A172 (cell line): ENCODE measurements around the gene MED22. TPM values are rescaled to one million over a fixed set of nuclear protein-coding genes. Genes with fewer than 3 reads are reported as not detected.
"Not testable (repeated sequence)": the region's sequence is repeated elsewhere in the genome, so short reads cannot be mapped to it uniquely, and the experiment has no call there.

Source experiments
- DNase-seq: peaks from one replicate; pipeline ENCODE4 v3.0.0-alpha.2; 2015; ENCODE audit warnings: low spot score
- total RNA-seq: library from RNA; depleted of rRNA; stranded (reverse); fragments of >200 nt; shearing (Covaris generic); gene quantifications from 2 replicates; pipeline ENCODE4 v1.2.3, GENCODE V29; 2014

MED22 gene
- total RNA-seq, 1 experiment from 2014 or later = 17.9 TPM

DNA sequence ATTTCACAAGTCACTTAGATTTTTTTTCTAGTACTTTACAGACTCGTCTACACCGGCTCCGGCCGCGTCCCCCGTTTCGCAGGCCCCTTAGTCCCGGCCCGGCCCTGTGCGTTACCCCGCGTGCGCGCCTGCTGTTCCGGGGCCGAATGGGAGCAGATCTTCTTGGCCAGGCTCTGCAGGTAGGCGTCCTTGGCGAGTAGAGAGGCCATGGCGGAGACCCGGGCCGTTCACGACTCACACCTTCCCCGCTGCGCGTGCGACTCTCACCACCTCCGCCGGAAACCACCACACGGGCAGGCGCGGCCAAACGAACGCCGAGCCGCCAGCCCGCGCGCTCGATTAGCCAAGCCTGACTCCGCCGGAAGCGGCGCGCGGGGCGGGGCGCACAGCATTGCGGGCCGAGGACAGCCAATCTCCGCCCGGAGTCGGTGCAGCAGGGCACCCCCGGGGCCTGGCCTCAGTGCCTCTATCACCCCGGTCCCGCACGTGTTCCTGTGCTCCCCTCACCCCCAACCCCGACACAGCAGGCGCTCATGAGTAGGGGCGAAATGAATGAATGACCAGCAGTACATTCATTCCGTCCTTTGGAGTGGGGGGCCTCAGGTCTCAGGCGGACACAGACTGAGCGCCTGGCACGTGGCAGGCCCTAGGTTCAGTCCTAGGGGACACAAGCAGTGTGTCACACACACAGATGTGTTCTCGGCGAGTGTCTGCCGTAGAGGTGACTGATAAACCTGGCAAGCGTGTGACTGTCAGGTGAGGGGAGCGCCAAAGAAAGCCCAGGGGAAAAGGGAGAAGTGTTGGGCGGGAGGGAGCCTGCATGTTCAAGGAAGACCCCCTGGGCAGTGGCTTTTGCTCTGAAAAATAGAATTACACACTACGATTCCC, 11.8 kb downstream of the MED22 start, which contains the start of gene SURF6:
Gene SURF6 (minus strand): TSS at position 265 of the 888 bp plus-strand sequence. CDS start 56 bp downstream, at position 209.
- DNase-seq = peak; percentile 80

GRCh38 chr9:133334888-133335287, 13.0 kb downstream of the MED22 start:
- DNase-seq = not testable (repeated sequence)

- no peak for DNase-seq
These were observed 13.8 kb downstream of the MED22 start for GRCh38 chr9:133334161-133334560.

DNA sequence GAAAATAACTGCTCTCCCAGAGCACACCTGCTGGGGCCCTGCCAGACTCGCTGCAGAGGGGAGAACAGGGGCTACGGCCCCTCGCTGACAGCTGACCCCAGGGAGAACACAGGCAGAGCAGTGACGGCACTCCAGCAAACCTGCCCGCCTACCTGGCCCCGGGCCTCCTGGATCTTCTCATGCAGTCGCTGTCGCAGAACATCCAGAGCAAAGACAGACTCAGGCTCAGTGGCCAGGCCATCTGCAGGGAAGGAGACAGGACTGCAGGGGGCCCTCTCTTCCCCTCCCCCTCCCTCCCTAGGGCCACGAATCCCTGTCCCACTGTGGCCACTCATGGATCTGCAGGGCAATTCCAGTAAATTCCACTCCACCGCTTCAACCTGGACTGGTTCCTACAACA, 14.4 kb downstream of the MED22 start:
- no peak for DNase-seq

- DNase-seq = no peak
These were observed 14.9 kb downstream of the MED22 start for GRCh38 chr9:133333011-133333410.

DNA sequence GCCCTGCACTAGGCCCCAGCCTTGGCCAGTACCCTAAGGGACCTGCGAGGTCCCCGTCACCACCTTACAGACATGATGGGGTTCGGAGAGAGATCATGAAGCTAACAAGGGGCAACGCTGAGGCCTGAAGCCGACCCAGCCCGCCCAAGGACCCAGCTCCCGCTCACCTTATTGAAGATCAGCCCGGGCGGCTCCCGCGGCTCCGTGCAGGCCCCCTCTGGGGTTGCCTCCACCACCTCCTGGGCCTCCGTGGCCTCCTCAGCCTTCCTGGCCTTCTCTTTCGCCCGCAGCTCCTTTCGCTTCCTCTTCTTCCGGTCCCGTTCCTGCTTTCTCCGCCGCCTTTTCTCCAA, 15.6 kb downstream of the MED22 start:
- no peak for DNase-seq

DNA sequence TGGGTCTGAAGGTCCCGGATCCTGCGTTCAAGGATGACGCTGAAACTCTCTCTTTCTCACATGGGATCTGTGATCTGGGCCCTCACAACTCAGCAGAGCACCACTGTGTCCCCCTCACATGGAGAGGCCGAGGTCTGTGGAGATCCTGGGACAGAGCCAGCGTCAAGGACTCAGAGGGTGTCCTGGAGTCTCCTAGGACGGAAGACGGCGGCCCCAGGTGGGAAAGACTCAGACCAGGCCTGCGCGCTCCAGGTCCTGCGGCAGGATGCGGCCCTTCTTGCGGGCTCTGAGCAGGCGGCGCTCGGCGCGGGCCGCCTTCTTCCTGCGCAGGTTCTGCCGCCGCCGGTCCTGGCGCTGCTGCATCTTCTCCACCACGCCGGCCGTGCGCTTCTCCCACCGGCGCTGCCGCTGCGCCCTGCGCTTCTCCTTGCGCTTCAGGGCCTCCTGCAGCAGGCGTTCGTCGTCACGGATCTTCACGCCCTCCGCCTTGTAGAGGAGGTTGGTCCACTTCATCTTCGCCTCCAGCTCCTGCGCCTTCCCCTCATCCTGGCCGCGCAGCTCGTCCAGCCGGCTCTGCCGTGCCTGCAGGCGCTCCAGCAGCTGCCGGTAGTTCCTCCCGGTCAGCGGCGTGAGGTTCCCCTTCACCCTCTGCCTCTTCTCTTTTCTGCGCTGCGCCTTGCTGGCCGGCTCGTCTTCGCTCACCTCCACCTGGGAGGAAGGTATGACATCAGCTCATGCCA, 16.1 kb downstream of the MED22 start:
- no peak for DNase-seq

- DNase-seq = no peak
These were observed 16.7 kb downstream of the MED22 start for GRCh38 chr9:133331221-133331620.

DNA sequence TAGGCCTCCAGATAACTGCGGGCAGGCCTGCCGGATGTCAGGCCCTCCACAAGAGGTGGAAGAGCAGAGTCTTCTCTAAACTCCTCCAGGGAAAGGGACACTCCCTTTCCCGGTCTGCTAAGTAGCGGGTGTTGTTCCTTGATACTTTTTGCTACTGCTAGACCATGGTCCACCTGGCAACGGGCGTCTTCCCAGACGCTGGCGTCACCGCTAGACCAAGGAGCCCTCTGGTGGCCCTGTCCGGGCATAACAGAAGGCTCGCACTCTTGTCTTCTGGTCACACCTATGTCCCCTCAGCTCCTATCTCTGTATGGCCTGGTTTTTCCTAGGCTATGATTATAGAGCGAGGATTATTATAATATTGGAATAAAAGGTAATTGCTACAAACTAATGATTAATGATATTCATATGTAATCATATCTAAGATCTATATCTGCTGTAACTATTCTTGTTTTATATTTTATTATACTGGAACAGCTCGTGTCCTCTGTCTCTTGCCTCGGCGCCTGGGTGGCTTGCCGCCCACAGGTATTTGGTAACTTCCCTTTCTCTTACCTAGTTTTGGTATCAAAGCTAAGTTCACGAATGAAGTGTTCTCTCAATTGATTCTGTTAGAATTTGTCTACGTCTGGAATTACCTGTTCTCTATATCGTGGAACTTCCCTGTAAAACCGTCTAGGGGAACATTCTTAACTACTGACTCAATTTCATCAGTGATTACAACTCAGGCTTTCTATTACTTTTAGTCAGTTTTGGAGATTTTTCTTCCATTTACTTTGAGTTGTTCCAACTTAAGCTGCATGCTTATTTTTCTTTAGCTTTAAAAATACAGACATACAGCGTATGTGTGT, 18.4 kb downstream of the MED22 start:
- DNase-seq = peak; percentile 38

DNA sequence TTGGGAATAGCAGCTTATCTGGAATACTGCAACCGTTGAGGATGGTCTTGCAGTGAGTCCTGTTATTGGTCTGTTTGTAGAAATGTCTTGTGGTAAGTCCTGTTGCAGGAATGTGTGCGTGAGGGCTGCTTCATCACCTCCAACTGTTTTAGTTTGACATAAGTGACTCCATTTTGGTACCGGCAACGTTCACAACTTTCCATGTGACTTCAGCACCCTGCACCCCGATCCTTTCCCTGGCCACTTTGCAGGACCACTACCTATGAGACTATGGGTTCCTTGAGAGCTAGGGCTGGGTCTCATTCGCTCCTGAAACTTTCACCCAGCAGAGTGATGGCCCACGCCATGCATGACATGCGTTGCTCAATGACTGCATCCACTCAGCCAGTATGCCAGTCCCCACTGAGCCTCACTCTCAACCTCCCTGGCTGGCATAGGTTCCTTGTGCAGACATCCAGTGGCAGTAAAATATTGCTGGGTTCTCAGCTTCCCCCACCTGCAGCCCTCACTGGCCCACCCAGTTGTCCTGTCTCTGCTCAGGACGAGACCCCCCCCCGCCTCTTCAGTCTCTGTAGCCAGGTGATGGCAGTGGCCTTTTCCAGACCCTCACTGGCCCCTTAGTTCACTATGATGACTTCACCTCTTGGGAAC, 20.0 kb downstream of the MED22 start:
- no peak for DNase-seq

DNA sequence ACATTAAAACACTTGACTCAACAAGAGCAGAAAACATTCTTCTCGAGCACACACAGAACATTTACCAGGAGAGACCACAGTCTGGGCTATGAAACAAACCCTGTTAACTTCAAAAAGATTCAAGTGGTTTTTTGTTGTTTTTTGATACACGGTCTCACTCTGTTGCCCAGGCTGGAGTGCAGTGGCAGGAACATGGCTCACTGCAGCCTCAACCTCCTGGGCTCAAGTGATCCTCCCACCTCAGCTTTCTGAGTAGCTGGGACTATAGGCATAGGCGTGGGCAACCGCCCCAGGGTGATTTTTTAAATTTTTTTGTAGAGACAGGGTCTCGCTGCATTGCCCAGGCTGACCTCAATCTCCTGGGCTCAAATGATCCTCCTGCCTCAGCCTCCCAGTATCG, 20.9 kb downstream of the MED22 start:
- DNase-seq = not testable (repeated sequence)

DNA sequence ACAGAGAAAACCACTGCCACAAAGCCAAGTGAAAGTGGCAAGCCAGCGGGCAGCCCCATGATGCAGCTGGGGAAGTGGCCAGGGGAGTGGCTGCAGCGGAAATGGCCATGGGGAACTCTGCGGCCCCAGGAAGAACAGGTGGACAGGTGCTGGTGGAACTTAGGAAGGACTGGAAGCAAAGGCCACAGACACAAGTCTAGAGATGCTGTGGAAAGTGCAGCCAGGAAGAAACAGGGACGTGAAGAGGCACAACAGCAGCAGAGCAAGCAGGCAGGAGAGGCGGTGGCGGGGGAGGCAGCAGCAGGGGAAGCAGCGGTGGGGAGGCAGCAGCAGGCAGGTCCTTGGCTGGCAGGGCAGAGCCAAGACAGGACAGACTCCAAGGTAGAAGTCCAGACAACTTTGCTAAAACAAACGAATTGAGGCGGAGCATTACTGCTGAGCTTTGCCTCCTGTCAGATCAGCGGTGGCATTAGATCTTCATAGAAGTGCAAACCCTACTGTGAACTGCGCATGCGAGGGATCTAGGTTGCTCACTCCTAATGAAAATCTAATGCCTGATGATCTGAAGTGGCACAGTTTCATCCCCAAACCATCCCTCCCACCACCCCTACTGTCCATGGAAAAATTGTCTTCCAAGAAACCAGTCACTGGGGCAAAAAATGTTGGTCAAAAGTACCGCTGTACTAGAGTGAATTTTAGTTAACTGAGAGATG, 23.8 kb downstream of the MED22 start:
- DNase-seq = no peak

- DNase-seq = no peak
These were observed 24.7 kb downstream of the MED22 start for GRCh38 chr9:133323211-133323610.

DNA sequence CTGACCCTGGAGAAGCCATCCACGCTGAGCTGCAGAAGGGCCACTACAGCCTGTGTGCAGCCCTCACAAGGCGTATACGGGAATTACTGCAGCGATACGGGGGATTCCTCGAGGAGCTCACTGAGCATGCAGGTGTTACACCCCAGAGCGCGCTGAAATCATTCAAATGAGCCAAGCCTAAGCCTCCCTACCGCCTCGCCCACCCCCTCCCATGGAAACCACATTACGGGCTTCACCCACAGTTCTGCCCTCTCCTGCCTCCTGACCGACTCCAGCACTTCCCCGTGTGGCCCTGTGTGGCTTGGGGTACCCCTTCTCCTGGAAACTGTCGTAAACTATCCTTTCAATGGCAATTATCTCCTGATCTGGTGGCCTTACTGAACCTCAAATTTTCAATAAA, 25.2 kb downstream of the MED22 start:
- no peak for DNase-seq

- no peak for DNase-seq
These were observed 26.5 kb downstream of the MED22 start for GRCh38 chr9:133321411-133321935.

DNA sequence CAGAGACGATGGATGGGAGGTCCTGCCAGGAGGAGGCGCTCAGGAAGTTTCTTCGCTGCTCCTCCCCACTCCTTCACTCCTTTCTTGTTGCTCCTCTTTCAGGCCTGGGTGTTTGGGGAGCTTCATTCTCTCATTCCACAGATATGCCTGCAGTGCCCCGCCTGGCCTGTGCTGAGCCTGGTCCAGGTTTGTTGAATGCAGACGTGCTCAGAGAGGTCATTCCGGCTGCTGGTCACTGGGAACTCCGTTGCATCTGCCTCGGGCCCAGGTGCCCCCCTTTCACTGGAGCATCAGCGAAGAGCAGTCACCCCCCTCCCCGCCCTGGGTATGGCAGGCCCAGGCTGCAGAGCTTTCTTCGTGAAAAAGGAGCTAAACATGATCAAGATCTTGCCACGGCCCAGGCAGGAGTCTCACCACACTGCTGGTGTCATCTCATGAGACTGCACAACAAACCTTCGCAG, 27.5 kb downstream of the MED22 start:
- DNase-seq = no peak

DNA sequence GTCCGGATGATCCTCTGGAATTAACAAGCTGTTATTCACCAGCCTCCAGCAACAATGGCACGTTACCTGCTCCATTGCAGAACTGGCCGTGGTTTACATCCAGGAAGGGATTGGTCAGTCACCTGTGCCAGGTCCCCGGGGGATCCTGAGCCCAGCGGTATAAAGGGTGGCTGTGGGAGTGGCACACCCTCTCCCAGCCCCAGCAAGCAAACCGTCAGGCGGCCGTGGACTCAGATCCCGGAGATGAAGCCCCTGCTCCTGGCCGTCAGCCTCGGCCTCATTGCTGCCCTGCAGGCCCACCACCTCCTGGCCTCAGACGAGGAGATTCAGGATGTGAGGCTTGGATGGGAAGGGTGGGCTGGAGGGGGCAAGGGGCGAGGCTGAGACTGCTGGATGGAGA, 30.4 kb downstream of the MED22 start:
- DNase-seq = not testable (repeated sequence)

- no peak for DNase-seq
These were observed 31.9 kb downstream of the MED22 start for GRCh38 chr9:133315997-133316396.

- no peak for DNase-seq
These were observed 38.3 kb downstream of the MED22 start for GRCh38 chr9:133309608-133310007.

DNA sequence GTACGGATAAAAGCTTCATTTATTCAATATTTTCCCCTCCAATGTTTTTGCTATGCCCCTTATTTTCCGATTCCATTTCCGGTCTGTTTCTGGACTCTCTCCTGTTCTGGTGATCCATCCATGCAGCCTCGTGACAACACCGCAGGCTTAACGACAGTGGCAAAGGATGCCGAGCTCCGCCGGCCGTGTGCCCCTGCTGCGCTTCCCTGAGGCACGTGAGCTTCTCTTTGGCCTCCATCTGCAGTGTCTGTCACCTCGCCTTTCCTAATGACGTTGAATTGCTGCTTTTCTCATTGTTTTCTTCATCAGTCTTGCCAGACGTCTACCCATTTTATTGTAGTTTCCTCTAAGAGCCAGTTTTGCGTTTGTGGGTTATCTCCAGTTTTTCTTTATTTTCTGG, 40.6 kb downstream of the MED22 start:
- DNase-seq = no peak
